Lower lobe of right lung (tissue), 2 donors: ENCODE measurements around the gene PRR13. TPM values are rescaled to one million over a fixed set of nuclear protein-coding genes. Genes with fewer than 3 reads are reported as not detected.

ENCODE experiments used
- ATAC-seq, 2 donors: fragments of 200-7000 bp; cut with Tn5 transposase; one replicate each; pipeline ENCODE4 v1.9.1; 2020 to 2022; ENCODE audit warnings: mild to moderate bottlenecking in 2 of 2, moderate library complexity in 2 of 2
- DNase-seq: peaks from one replicate; pipeline ENCODE4 v3.0.0-alpha.2; 2020
- H3K27ac ChIP-seq: fragments of 200-600 bp; one replicate; pipeline ENCODE4 v1.8.0; 2022
- H3K27me3 ChIP-seq: fragments of 200-600 bp; one replicate; pipeline ENCODE4 v1.8.0; 2022; ENCODE audit warnings: low read depth
- H3K36me3 ChIP-seq: fragments of 200-600 bp; one replicate; pipeline ENCODE4 v1.8.0; 2022; ENCODE audit warnings: mild to moderate bottlenecking
- H3K4me1 ChIP-seq: fragments of 200-600 bp; one replicate; pipeline ENCODE4 v1.8.0; 2022
- H3K4me3 ChIP-seq: fragments of 200-600 bp; one replicate; pipeline ENCODE4 v1.8.0; 2022; ENCODE audit warnings: mild to moderate bottlenecking
- H3K9me3 ChIP-seq: fragments of 200-600 bp; one replicate; pipeline ENCODE4 v1.8.0; 2022
- intact Hi-C: fragments of 100-400 bp; cut with DNase I; formaldehyde crosslinking; loops from one replicate; pipeline ENCODE4 v1.11.0; 2022
- total RNA-seq: library from RNA; stranded (reverse); fragmentation: NEBNext Ultra II Directional; extraction: Animal tissue kit (Norgen Biotek cat#: 25700); gene quantifications from one replicate; pipeline ENCODE4 v1.2.1, GENCODE V29; 2021
- TF ChIP-seq, protein P1 (sequence below): fragments of 200-600 bp; IDR thresholded peaks from one replicate; pipeline ENCODE4 v1.8.0; 2022; ENCODE audit warnings: antibody characterized with exemption, mild to moderate bottlenecking
- donor health status: DM: no; HTN: yes; CAD: no; lungs with severe emphysema.

Gene PRR13
- total RNA-seq, 1 donor from 2014 or later: 216 TPM

DNA sequence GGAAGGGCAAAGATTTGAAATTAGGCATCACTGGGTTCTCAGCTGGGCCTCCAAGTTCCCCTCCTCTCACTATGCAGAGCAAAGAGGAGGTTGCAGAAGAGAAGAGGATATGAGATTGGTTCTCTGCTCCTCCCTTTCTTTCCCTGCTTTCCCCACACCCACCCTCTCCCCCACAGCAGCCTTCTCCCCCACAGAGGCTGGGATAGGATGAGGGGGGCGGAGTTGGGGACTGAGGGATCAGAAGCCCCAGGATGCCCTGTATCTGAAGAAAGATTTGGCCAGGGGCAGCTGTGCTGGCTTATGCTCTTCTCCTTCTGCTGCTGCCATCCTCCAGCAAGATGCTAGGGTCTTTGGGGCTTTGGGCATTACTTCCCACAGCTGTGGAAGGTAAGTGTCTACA, 17.9 kb upstream of the PRR13 start, which contains the start of gene AMHR2:
Gene AMHR2 (plus strand): TSS at position 259 of the 400 bp plus-strand sequence. CDS start 80 bp downstream, at position 339.
- H3K9me3 ChIP-seq: no peaks in the 10 kb centered on the region
- H3K4me3 ChIP-seq: no peak within 1 kb of the TSS
- H3K4me1 ChIP-seq: peaks cover 7% of the 10 kb centered on the region
- H3K27ac ChIP-seq: no peak within 1 kb of the TSS
- TF ChIP-seq, protein P1, sequence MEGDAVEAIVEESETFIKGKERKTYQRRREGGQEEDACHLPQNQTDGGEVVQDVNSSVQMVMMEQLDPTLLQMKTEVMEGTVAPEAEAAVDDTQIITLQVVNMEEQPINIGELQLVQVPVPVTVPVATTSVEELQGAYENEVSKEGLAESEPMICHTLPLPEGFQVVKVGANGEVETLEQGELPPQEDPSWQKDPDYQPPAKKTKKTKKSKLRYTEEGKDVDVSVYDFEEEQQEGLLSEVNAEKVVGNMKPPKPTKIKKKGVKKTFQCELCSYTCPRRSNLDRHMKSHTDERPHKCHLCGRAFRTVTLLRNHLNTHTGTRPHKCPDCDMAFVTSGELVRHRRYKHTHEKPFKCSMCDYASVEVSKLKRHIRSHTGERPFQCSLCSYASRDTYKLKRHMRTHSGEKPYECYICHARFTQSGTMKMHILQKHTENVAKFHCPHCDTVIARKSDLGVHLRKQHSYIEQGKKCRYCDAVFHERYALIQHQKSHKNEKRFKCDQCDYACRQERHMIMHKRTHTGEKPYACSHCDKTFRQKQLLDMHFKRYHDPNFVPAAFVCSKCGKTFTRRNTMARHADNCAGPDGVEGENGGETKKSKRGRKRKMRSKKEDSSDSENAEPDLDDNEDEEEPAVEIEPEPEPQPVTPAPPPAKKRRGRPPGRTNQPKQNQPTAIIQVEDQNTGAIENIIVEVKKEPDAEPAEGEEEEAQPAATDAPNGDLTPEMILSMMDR: no peak
- DNase-seq (no peak), ATAC-seq (no peak)
- intact Hi-C loops: loop anchor here (5.0 kb wide), 1 partner anchor 71 kb away; no protein-coding TSS in a partner anchor
- no peaks in the 10 kb centered on the region for H3K36me3 ChIP-seq
- no peaks in the 10 kb centered on the region for H3K27me3 ChIP-seq

DNA sequence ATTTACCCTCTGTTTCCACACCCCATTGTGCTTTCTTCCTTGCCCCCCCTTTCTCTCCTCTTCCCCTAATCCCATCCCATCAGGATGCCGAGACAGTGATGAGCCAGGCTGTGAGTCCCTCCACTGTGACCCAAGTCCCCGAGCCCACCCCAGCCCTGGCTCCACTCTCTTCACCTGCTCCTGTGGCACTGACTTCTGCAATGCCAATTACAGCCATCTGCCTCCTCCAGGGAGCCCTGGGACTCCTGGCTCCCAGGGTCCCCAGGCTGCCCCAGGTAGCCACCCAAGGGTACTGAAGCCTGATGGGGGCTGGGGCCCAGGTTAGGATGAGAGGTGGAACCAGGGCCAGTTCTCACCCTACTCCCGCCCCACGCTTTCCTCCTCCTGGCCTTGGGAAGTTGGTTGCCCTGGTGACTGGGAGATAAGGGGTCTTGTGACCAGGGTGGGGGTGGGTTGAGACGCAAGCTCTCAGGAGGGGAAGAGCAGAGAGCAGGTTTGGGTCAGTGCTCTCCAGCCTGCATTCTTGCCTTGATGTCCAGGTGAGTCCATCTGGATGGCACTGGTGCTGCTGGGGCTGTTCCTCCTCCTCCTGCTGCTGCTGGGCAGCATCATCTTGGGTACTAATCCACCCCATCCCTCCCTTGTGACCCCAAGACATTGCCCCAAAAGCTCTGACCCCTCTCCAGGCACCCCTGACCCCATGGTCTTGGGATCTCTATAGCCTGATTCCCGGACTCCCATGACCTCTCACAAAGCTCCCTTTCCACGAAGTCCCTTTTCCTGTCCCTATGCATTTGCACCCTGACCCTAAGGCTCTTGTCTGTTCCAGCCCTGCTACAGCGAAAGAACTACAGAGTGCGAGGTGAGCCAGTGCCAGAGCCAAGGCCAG, 16.7 kb upstream of the PRR13 start:
- Histone ChIP-seq H3K4me3 (no peak overlapping the region), H3K27ac (no peak overlapping the region), H3K36me3 (no peaks in the 10 kb centered on the region), H3K4me1 (peaks cover 7% of the 10 kb centered on the region), H3K9me3 (no peaks in the 10 kb centered on the region), H3K27me3 (no peaks in the 10 kb centered on the region)
- TF ChIP-seq, protein P1: no peak
- intact Hi-C loops: loop anchor here (5.0 kb wide), 1 partner anchor 73 kb away; no protein-coding TSS in a partner anchor
- no peak for ATAC-seq
- no peak for DNase-seq

DNA sequence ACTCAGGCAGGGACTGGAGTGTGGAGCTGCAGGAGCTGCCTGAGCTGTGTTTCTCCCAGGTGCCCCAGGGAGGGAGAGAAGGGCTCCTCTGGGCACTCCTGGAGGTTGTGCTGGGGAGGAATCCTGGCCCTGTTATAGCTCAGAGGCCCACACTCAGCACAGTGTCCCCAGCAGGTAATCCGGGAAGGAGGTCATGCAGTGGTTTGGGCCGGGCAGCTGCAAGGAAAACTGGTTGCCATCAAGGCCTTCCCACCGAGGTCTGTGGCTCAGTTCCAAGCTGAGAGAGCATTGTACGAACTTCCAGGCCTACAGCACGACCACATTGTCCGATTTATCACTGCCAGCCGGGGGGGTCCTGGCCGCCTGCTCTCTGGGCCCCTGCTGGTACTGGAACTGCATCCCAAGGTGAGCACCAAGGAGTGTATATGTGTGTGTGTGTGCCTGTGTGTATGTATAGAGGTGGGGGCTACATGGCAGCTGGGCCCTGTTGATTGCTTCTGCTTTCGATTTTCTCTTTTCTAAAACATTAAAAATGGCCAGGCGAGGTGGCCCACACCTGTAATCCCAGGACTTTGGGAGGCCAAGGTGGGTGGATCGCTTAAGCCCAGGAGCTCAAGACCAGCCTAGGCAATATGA, 15.9 kb upstream of the PRR13 start:
- intact Hi-C loops: no loop called here
- H3K27ac ChIP-seq: no peak overlapping the region
- ATAC-seq: no peak
- no peaks in the 10 kb centered on the region for H3K9me3 ChIP-seq
- H3K4me1 ChIP-seq: peaks cover 7% of the 10 kb centered on the region
- TF ChIP-seq, protein P1: no peak
- H3K4me3 ChIP-seq: no peak overlapping the region
- no peaks in the 10 kb centered on the region for H3K27me3 ChIP-seq
- DNase-seq: no peak
- H3K36me3 ChIP-seq: no peaks in the 10 kb centered on the region

DNA sequence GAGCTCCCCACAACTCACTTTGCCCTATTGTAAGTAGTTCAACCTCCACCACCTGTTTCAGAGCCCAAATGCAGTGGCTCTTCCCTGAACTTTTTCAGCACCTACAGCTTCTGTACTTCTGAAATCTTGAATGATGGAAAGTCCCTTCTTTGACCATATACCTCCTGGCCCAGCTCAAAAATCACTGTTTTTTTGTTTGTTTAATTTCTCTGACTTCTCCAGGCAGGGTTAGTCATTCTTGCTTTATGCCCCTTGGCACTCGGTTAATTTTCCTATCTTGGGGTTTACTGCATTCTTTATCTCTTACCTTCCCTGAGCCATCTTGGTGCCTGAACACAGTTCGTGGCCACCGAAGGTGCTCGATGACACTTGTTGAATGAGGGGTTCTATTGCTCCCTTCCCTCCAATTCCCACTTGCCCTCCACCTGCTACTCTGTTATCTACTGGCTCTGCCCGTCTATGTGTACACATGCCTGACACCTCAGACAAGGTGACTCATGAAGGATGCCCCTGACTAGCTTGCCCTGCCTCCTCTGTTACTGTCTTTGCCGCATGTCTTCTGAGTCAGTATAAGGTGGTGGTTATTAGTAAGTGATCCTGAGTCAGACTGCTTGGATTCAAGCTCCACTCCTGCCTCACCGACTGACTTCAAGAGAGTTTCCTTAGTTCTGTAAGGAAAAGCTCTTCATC, 13.5 kb upstream of the PRR13 start:
- no peaks in the 10 kb centered on the region for H3K9me3 ChIP-seq
- no peaks in the 10 kb centered on the region for H3K4me1 ChIP-seq
- no peaks in the 10 kb centered on the region for H3K36me3 ChIP-seq
- no peak overlapping the region for H3K4me3 ChIP-seq
- H3K27ac ChIP-seq: no peak overlapping the region
- intact Hi-C loops: no loop called here
- H3K27me3 ChIP-seq: no peaks in the 10 kb centered on the region
- TF ChIP-seq, protein P1: no peak
- ATAC-seq (peak in 1 of 2 donors; percentile 28), DNase-seq (no peak)

DNA sequence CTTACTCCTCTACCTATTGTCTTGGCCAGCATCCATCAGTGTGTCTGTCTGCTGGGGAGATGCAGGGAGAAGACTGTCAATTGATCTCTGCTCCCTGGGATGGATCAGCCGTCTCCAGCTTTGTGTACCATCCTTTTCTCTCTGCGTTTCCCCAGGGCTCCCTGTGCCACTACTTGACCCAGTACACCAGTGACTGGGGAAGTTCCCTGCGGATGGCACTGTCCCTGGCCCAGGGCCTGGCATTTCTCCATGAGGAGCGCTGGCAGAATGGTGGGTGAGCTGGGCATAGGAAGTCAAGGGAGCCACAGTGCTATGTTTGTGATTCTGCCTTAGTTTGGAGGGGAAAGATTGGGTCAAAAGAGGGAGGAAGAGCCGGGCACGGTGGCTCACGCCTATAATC, 12.8 kb upstream of the PRR13 start:
- H3K36me3 ChIP-seq: no peaks in the 10 kb centered on the region
- H3K9me3 ChIP-seq: no peaks in the 10 kb centered on the region
- no peak for ATAC-seq
- no peak overlapping the region for H3K27ac ChIP-seq
- no peaks in the 10 kb centered on the region for H3K4me1 ChIP-seq
- H3K4me3 ChIP-seq: no peak overlapping the region
- intact Hi-C loops: no loop called here
- no peaks in the 10 kb centered on the region for H3K27me3 ChIP-seq
- no peak for DNase-seq
- TF ChIP-seq, protein P1: no peak
